Activated CD4-positive, alpha-beta T cell treated with anti-CD3 and anti-CD28 coated beads for 36 hours (primary cell): Measurements from ENCODE around the gene XKR3. TPM values are rescaled to one million over a fixed set of nuclear protein-coding genes. Genes with fewer than 3 reads are reported as not detected.

Experiments
- ATAC-seq: fragments of 200-7000 bp; cut with Tn5 transposase; one replicate; pipeline ENCODE4 v1.10.0; 2021; ENCODE audit warnings: mild to moderate bottlenecking, moderate library complexity
- CTCF ChIA-PET: fragments of 350-600 bp; sonication (Branson Sonifier 250); formaldehyde crosslinking; loops from one replicate; lab custom pipeline; 2021; ENCODE audit warnings: antibody characterized with exemption; lab: Charles Lee
- POLR2A ChIA-PET: fragments of 350-600 bp; sonication (Branson Sonifier 250); formaldehyde crosslinking; loops from one replicate; lab custom pipeline; 2021; ENCODE audit warnings: antibody characterized with exemption, inconsistent platforms; lab: Charles Lee
- DNase-seq: peaks from one replicate; pipeline ENCODE4 v3.0.0-alpha.2; 2020
- H3K27ac Mint-ChIP-seq: one replicate; pipeline ENCODE4 v1.8.0; 2021; ENCODE audit warnings: mixed read lengths
- H3K27me3 Mint-ChIP-seq: one replicate; pipeline ENCODE4 v1.8.0; 2021; ENCODE audit warnings: mixed read lengths
- H3K36me3 Mint-ChIP-seq: one replicate; pipeline ENCODE4 v1.8.0; 2021; ENCODE audit warnings: low read depth, mixed read lengths
- H3K4me1 Mint-ChIP-seq: one replicate; pipeline ENCODE4 v1.8.0; 2021; ENCODE audit warnings: mixed read lengths
- H3K4me3 Mint-ChIP-seq: one replicate; pipeline ENCODE4 v1.8.0; 2021; ENCODE audit warnings: mild to moderate bottlenecking, moderate library complexity, mixed read lengths
- H3K9me3 Mint-ChIP-seq: one replicate; pipeline ENCODE4 v1.8.0; 2021; ENCODE audit warnings: low read depth, mixed read lengths
- intact Hi-C, 2 experiments: fragments of 100-400 bp; cut with DNase I in 1 of 2; cut with micrococcal nuclease in 1 of 2; formaldehyde crosslinking; loops; one replicate each; pipeline versions ENCODE4 v1.14.2 to v1.15.1; 2022 to 2024; cut with DNase I, micrococcal nuclease
- total RNA-seq, 2 experiments: library from RNA; stranded (reverse); gene quantifications; one replicate each; pipeline ENCODE4 v1.2.3, GENCODE V29; 2021

Gene XKR3
- total RNA-seq, 2 experiments from 2014 or later: not detected

GRCh38 chr22:16834971-16835370 lies 9.8 kb upstream of the XKR3 start:
- DNase-seq (no peak), ATAC-seq (no peak)
- H3K4me3 Mint-ChIP-seq: no peak overlapping the region
- intact Hi-C loops: no loop called here
- H3K4me1 Mint-ChIP-seq: no peaks in the 10 kb centered on the region
- no peaks in the 10 kb centered on the region for H3K27me3 Mint-ChIP-seq
- H3K27ac Mint-ChIP-seq: no peak overlapping the region
- POLR2A ChIA-PET: no interaction called here
- H3K36me3 Mint-ChIP-seq: no peaks in the 10 kb centered on the region
- CTCF ChIA-PET: no interaction called here
- H3K9me3 Mint-ChIP-seq: no peaks in the 10 kb centered on the region

GRCh38 chr22:16831257-16831656 lies 6.0 kb upstream of the XKR3 start:
- POLR2A ChIA-PET: no interaction called here

GRCh38 chr22:16829985-16830384 lies 4.8 kb upstream of the XKR3 start:
- no peaks in the 10 kb centered on the region for H3K9me3 Mint-ChIP-seq
- DNase-seq: no peak
- H3K27ac Mint-ChIP-seq: no peak overlapping the region
- H3K4me1 Mint-ChIP-seq: peaks cover 9% of the 10 kb centered on the region
- no peaks in the 10 kb centered on the region for H3K27me3 Mint-ChIP-seq
- H3K4me3 Mint-ChIP-seq: no peak overlapping the region
- ChIA-PET CTCF (no interaction called here), POLR2A (no interaction called here)
- no peak for ATAC-seq
- no peaks in the 10 kb centered on the region for H3K36me3 Mint-ChIP-seq
- intact Hi-C loops: no loop called here

More at GRCh38 chr22:16831257-16831656, 6.0 kb upstream of the XKR3 start:
- H3K27me3 Mint-ChIP-seq: no peaks in the 10 kb centered on the region
- no peaks in the 10 kb centered on the region for H3K4me1 Mint-ChIP-seq
- no peaks in the 10 kb centered on the region for H3K36me3 Mint-ChIP-seq
- ATAC-seq (no peak), DNase-seq (no peak)
- no peak overlapping the region for H3K27ac Mint-ChIP-seq
- H3K4me3 Mint-ChIP-seq: no peak overlapping the region
- no peaks in the 10 kb centered on the region for H3K9me3 Mint-ChIP-seq
- intact Hi-C loops: no loop called here
- CTCF ChIA-PET: interaction anchor here (0.6 kb wide), 1 partner anchor 57 kb away, joined by 3 read pairs; no protein-coding TSS in a partner anchor

- ATAC-seq (no peak), DNase-seq (no peak)
- H3K27ac Mint-ChIP-seq: no peak overlapping the region
- ChIA-PET POLR2A (no interaction called here), CTCF (no interaction called here)
- intact Hi-C loops: no loop called here
- H3K4me1 Mint-ChIP-seq: peaks cover 20% of the 10 kb centered on the region
- no peaks in the 10 kb centered on the region for H3K27me3 Mint-ChIP-seq
- no peak overlapping the region for H3K4me3 Mint-ChIP-seq
- H3K36me3 Mint-ChIP-seq: no peaks in the 10 kb centered on the region
- H3K9me3 Mint-ChIP-seq: no peaks in the 10 kb centered on the region
Observed at GRCh38 chr22:16828876-16829275, 3.7 kb upstream of the XKR3 start.

- ATAC-seq: no peak
- POLR2A ChIA-PET: no interaction called here
- no peaks in the 10 kb centered on the region for H3K27me3 Mint-ChIP-seq
Observed at GRCh38 chr22:16827506-16827905, 2.3 kb upstream of the XKR3 start.

GRCh38 chr22:16819249-16819648 lies 6.0 kb downstream of the XKR3 start:
- no peak overlapping the region for H3K27ac Mint-ChIP-seq

More at GRCh38 chr22:16827506-16827905, 2.3 kb upstream of the XKR3 start:
- no peak for DNase-seq
- Mint-ChIP-seq H3K4me3 (no peak overlapping the region), H3K4me1 (peaks cover 22% of the 10 kb centered on the region), H3K27ac (no peak overlapping the region), H3K36me3 (no peaks in the 10 kb centered on the region), H3K9me3 (no peaks in the 10 kb centered on the region)
- intact Hi-C loops: no loop called here
- CTCF ChIA-PET: no interaction called here

GRCh38 chr22:16818538-16818937 lies 6.7 kb downstream of the XKR3 start:
- no peaks in the 10 kb centered on the region for H3K4me1 Mint-ChIP-seq
- no peaks in the 10 kb centered on the region for H3K27me3 Mint-ChIP-seq
- no peaks in the 10 kb centered on the region for H3K36me3 Mint-ChIP-seq
- H3K4me3 Mint-ChIP-seq: no peak overlapping the region
- no peak overlapping the region for H3K27ac Mint-ChIP-seq
- intact Hi-C loops: no loop called here
- POLR2A ChIA-PET: no interaction called here
- ATAC-seq (no peak), DNase-seq (no peak)
- no peaks in the 10 kb centered on the region for H3K9me3 Mint-ChIP-seq
- CTCF ChIA-PET: interaction anchor here (0.6 kb wide), 1 partner anchor 343 kb away, joined by 3 read pairs; no protein-coding TSS in a partner anchor

More at GRCh38 chr22:16819249-16819648, 6.0 kb downstream of the XKR3 start:
- no peaks in the 10 kb centered on the region for H3K36me3 Mint-ChIP-seq
- peaks cover 6% of the 10 kb centered on the region for H3K4me1 Mint-ChIP-seq
- ChIA-PET POLR2A (no interaction called here), CTCF (interaction anchor here (0.6 kb wide), 1 partner anchor 343 kb away, joined by 3 read pairs; no protein-coding TSS in a partner anchor)
- no peak for ATAC-seq
- no peak overlapping the region for H3K4me3 Mint-ChIP-seq
- no peak for DNase-seq
- intact Hi-C loops: no loop called here
- no peaks in the 10 kb centered on the region for H3K27me3 Mint-ChIP-seq
- H3K9me3 Mint-ChIP-seq: no peaks in the 10 kb centered on the region

- Mint-ChIP-seq H3K27me3 (no peaks in the 10 kb centered on the region), H3K4me3 (no peak overlapping the region), H3K4me1 (peaks cover 5% of the 10 kb centered on the region), H3K27ac (no peak overlapping the region), H3K36me3 (no peaks in the 10 kb centered on the region), H3K9me3 (no peaks in the 10 kb centered on the region)
- no peak for DNase-seq
- intact Hi-C loops: no loop called here
- ATAC-seq: no peak
- CTCF ChIA-PET: no interaction called here
- POLR2A ChIA-PET: no interaction called here
Observed at GRCh38 chr22:16815073-16815472, 10.1 kb downstream of the XKR3 start.

GRCh38 chr22:16810188-16810802 lies 14.9 kb downstream of the XKR3 start:
- H3K9me3 Mint-ChIP-seq: no peaks in the 10 kb centered on the region

GRCh38 chr22:16808744-16809143 lies 16.5 kb downstream of the XKR3 start:
- H3K4me1 Mint-ChIP-seq: peaks cover 5% of the 10 kb centered on the region
- no peaks in the 10 kb centered on the region for H3K9me3 Mint-ChIP-seq
- no peak for ATAC-seq
- no peak overlapping the region for H3K27ac Mint-ChIP-seq
- POLR2A ChIA-PET: no interaction called here
- intact Hi-C loops: no loop called here
- CTCF ChIA-PET: no interaction called here
- H3K4me3 Mint-ChIP-seq: no peak overlapping the region
- DNase-seq: no peak
- no peaks in the 10 kb centered on the region for H3K27me3 Mint-ChIP-seq
- H3K36me3 Mint-ChIP-seq: no peaks in the 10 kb centered on the region

More at GRCh38 chr22:16810188-16810802, 14.9 kb downstream of the XKR3 start:
- H3K4me3 Mint-ChIP-seq: no peak overlapping the region
- DNase-seq (no peak), ATAC-seq (no peak)
- H3K27ac Mint-ChIP-seq: no peak overlapping the region
- CTCF ChIA-PET: no interaction called here
- no peaks in the 10 kb centered on the region for H3K27me3 Mint-ChIP-seq
- peaks cover 5% of the 10 kb centered on the region for H3K4me1 Mint-ChIP-seq
- no peaks in the 10 kb centered on the region for H3K36me3 Mint-ChIP-seq
- intact Hi-C loops: no loop called here
- POLR2A ChIA-PET: no interaction called here

- DNase-seq: no peak
- Mint-ChIP-seq H3K27me3 (no peaks in the 10 kb centered on the region), H3K27ac (no peak overlapping the region), H3K9me3 (no peaks in the 10 kb centered on the region), H3K4me3 (no peak overlapping the region), H3K36me3 (no peaks in the 10 kb centered on the region), H3K4me1 (peaks cover 5% of the 10 kb centered on the region)
- intact Hi-C loops: no loop called here
- POLR2A ChIA-PET: no interaction called here
- CTCF ChIA-PET: interaction anchor here (0.7 to 0.8 kb wide), 2 partner anchors 23 to 614 kb away, joined by 3 to 4 read pairs; no protein-coding TSS in a partner anchor
- no peak for ATAC-seq
Observed at GRCh38 chr22:16807109-16807508, 18.1 kb downstream of the XKR3 start.

- H3K9me3 Mint-ChIP-seq: no peaks in the 10 kb centered on the region
- POLR2A ChIA-PET: no interaction called here
- DNase-seq (no peak), ATAC-seq (no peak)
- H3K36me3 Mint-ChIP-seq: no peaks in the 10 kb centered on the region
- CTCF ChIA-PET: no interaction called here
- no peak overlapping the region for H3K4me3 Mint-ChIP-seq
- H3K27ac Mint-ChIP-seq: no peak overlapping the region
- no peaks in the 10 kb centered on the region for H3K27me3 Mint-ChIP-seq
- intact Hi-C loops: no loop called here
- peaks cover 5% of the 10 kb centered on the region for H3K4me1 Mint-ChIP-seq
Observed at GRCh38 chr22:16806401-16806800, 18.8 kb downstream of the XKR3 start.
